Brain microvascular endothelial cell (primary cell): ENCODE measurements around the gene PCDH17.

Experiments used
- DNase-seq: peaks from one replicate; pipeline ENCODE4 v3.0.0-alpha.2; 2020
- H3K27ac ChIP-seq: fragments of 250-450 bp; sonication (Bioruptor Pico); 2 replicates; pipeline ENCODE4 v1.5.1; 2020; ENCODE audit warnings: mild to moderate bottlenecking, moderate library complexity
- H3K27me3 ChIP-seq: fragments of 250-450 bp; sonication (Bioruptor Pico); replicated peaks from 2 replicates; pipeline ENCODE4 v1.5.1; 2020; ENCODE audit warnings: mild to moderate bottlenecking
- H3K36me3 ChIP-seq: fragments of 250-450 bp; sonication (Bioruptor Pico); replicated peaks from 2 replicates; pipeline ENCODE4 v1.5.1; 2020; ENCODE audit warnings: mild to moderate bottlenecking
- H3K4me3 ChIP-seq: 2 replicates; pipeline ENCODE4 v1.5.1; 2011; ENCODE audit warnings: low read depth, mild to moderate bottlenecking, control low read depth, low read length, moderate library complexity
- CTCF ChIP-seq: IDR thresholded peaks from 2 replicates; pipeline ENCODE4 v1.5.1; 2011; ENCODE audit warnings: low read depth, mild to moderate bottlenecking, moderate library complexity, low read length, control low read depth, inconsistent platforms; ENCODE audit errors: missing control alignments
- in situ Hi-C: cut with HindIII; loops from 2 replicates; pipeline ENCODE4 v1.10.0; 2017; ENCODE audit warnings: low sequenced_read_pairs, low pct_ligation_motif_present

Gene PCDH17

GRCh38 chr13:57631596-57632275 lies at the start of gene PCDH17:
TSS of gene PCDH17 (plus strand) at chr13:57631744. CDS start at chr13:57632547, 803 bp downstream.
- DNase-seq = peak; percentile 25
- peaks cover 35% of the 10 kb centered on the region for H3K27me3 ChIP-seq
- no peak within 1 kb of the TSS for H3K27ac ChIP-seq
- H3K36me3 ChIP-seq = no peaks in the 10 kb centered on the region
- TF ChIP-seq CTCF = no peak
- in situ Hi-C loops = no loop called here
- peak within 1 kb of the TSS; percentile 66 for H3K4me3 ChIP-seq

- Histone ChIP-seq H3K4me3 (no peak overlapping the region), H3K27me3 (no peaks in the 10 kb centered on the region), H3K36me3 (no peaks in the 10 kb centered on the region), H3K27ac (no peak overlapping the region)
- in situ Hi-C loops = no loop called here
- DNase-seq = no peak
- no peak for TF ChIP-seq CTCF
These were observed 49.5 kb upstream of the PCDH17 start for GRCh38 chr13:57582032-57582431.

- Histone ChIP-seq H3K27me3 (no peaks in the 10 kb centered on the region), H3K27ac (no peak overlapping the region), H3K4me3 (no peak overlapping the region), H3K36me3 (no peaks in the 10 kb centered on the region)
- no peak for TF ChIP-seq CTCF
- in situ Hi-C loops = no loop called here
- DNase-seq = no peak
These were observed 48.0 kb upstream of the PCDH17 start for GRCh38 chr13:57583529-57583928.

- Histone ChIP-seq H3K36me3 (no peaks in the 10 kb centered on the region), H3K27me3 (no peaks in the 10 kb centered on the region), H3K4me3 (no peak overlapping the region), H3K27ac (no peak overlapping the region)
- TF ChIP-seq CTCF = no peak
- no peak for DNase-seq
- in situ Hi-C loops = no loop called here
These were observed 42.9 kb upstream of the PCDH17 start for GRCh38 chr13:57588639-57589038.

- Histone ChIP-seq H3K27ac (no peak overlapping the region), H3K27me3 (no peaks in the 10 kb centered on the region), H3K4me3 (no peak overlapping the region), H3K36me3 (no peaks in the 10 kb centered on the region)
- no peak for TF ChIP-seq CTCF
- no peak for DNase-seq
- in situ Hi-C loops = no loop called here
These were observed 35.8 kb upstream of the PCDH17 start for GRCh38 chr13:57595775-57596174.

- no peak for DNase-seq
- Histone ChIP-seq H3K27me3 (no peaks in the 10 kb centered on the region), H3K4me3 (no peak overlapping the region), H3K36me3 (no peaks in the 10 kb centered on the region), H3K27ac (no peak overlapping the region)
- TF ChIP-seq CTCF = no peak
- in situ Hi-C loops = no loop called here
These were observed 30.0 kb upstream of the PCDH17 start for GRCh38 chr13:57601536-57601935.
